GM18511 (cell line): Measurements from ENCODE around the gene AOX1.
"Not testable (repeated sequence)": the region's sequence is repeated elsewhere in the genome, so short reads cannot be mapped to it uniquely, and the experiment has no call there.

Experiments used
- ATAC-seq: cut with Tn5 transposase; IDR thresholded peaks from one replicate; pipeline ENCODE4 v1.9.1; 2021; ENCODE audit warnings: mild to moderate bottlenecking, moderate library complexity; ENCODE audit not compliant: unreplicated experiment

The AOX1 gene

DNA sequence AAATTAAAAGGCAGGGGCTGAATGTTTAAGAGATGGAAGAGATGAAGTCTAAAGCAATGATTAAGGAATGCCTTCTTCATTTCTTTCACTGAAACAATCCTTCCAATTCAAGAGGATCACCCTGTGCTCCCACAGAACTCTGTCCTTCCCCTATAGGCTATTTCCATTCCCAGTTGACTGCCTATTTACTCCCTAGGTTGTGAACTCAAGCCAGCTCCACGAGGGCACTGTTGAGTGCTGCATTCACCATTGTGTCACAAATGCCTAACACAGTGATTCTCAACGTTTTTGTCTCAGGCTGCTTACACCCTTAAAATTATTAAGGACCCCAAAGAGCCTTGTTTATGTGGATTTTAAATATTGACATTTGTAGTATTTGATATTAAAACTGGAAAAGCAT is 112.4 kb downstream of the AOX1 start:
- no peak for ATAC-seq

DNA sequence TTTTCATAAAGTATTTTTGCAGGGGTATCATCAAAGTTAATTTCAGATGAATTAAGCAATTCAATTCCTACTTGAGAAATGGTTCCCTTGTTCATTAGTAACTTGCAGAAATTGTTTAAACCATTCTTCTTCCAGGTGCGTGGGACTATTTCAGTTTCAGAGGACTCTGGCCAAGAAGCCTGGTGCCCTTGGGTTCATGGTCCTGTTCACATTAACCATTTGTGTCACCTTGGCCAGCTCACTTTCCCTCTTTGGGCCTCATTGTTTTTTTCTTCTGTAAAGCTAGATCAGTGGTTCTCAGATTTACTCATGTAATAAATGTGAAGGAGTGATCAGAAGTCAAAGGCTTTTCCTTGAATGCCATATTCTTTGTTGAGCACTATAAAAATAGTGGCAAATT is 113.5 kb downstream of the AOX1 start:
- ATAC-seq = no peak

DNA sequence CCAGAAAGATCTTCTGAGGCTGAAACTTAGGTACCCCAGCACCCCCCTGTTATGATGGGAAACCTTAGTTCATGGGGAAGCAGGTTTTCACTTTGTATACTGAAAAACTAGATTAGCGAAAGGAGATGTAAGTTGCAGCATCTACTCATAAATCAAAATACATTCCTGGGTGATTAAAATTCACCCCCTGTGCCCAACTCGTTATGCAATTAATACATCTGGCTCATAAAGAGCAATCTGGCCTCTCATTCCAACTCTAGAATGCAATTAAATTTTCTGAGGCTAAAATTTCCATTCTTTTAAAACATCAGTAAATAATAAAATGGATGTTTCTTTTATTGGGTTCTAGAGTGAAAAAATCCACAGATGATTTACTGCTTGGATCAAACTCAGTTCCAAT is 115.0 kb downstream of the AOX1 start:
- ATAC-seq = no peak

DNA sequence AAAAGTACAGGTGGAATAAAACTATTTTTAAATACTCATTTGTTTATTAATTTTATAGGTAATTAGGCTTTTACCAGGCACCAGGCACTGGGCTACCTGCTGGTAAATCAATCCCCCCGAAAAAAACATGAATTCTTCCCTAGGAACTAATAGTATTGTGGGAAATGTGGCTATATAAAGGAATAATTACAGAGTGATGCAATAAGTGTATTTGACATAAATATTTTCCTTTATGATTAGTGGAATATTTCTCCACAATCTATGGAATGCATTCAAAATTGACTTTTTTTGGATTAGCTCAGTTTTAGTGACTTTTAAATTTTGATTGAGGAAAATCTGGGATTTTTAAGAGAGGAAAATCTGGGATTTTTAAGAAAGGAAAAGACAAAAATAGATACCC is 116.2 kb downstream of the AOX1 start:
- ATAC-seq = no peak

DNA sequence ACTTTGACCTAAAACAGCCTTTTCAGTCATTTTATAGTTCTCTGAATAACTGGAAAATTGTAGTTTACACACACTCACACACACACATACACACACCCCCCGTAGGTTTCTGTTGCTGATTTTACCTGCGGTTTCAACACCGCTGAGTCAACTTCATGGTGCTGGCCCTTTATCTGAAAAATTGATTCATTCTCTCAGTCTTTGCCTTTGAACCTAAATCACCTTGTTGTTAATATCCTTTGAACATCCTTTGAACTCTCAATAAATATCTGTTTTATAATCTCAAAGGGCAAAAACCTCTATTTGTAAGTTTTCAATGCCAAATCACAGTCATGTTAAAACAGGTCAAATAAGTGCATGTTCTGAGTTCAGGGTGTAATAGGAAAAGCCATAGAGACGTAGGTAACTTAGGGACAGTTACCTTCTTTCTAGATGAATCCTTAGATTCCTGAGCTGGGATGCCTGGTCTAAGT is 116.9 kb downstream of the AOX1 start:
- no peak for ATAC-seq

DNA sequence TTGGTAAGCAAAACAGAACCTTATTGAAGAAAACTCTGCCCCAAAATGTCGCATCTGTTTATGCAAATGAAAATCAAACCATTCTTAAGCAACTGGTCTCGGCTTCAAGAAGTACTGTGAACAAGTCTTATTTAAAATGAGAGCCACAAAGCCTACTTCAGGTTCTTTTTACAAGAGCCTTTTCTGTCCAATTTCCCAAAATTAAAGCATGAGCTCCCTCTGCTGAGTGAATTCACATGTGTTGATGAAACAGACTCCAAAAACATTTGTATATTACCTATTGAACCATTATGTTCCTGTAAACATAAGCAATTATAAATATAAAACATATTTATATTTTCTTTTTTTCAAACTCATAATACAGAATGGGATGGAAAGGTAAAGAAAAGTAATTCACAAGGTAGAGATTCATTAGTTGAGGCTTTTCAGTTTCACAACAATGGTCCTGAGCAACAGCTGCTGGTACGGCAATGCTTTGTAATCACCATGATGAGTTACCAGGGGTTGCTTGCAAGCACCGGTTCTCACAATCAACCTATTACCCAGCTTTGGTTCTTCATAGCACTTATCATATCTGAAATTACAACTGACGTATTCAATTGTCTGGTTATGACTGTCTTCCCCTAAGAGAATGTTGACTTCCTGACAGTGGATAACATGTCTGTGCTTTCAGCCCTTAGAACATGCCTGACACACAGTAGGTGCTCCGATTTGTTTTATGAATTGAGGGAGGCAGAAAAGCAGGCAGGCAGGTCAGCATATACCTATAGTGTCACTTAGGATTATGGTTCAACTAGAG is 117.5 kb downstream of the AOX1 start:
- no peak for ATAC-seq

DNA sequence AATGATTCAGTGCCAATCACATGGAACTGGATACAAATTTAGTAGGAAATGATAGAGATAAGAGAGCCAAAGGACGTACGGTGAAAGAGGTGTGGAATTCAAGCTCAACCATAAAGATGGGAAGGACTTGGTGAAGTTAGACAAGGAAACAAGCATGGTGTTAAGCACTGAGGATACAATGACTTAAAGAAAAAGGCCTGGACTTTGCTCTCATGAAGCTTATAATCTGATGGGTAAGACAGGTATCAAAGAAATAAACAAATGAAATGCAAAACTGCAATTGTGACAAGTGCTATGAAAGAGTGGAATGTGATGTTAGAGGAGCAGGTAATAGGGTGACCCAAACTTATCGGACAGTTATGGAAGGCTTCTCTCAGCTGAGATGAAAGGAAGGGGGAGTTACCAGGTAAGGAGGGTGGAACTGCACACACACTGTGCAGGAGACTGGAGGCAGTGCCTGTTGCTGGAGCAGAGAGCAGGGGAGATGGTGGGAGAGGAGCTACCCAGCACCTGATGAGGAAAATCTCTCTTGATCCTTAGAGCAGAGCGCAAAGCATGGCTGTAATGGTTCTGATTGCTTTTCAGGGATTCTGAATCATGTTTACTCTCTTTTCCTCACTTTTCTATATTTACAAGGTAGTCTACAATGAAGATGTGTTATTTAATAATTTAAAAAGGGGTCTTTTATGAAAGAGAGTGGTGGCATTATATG is 118.3 kb downstream of the AOX1 start:
- no peak for ATAC-seq

DNA sequence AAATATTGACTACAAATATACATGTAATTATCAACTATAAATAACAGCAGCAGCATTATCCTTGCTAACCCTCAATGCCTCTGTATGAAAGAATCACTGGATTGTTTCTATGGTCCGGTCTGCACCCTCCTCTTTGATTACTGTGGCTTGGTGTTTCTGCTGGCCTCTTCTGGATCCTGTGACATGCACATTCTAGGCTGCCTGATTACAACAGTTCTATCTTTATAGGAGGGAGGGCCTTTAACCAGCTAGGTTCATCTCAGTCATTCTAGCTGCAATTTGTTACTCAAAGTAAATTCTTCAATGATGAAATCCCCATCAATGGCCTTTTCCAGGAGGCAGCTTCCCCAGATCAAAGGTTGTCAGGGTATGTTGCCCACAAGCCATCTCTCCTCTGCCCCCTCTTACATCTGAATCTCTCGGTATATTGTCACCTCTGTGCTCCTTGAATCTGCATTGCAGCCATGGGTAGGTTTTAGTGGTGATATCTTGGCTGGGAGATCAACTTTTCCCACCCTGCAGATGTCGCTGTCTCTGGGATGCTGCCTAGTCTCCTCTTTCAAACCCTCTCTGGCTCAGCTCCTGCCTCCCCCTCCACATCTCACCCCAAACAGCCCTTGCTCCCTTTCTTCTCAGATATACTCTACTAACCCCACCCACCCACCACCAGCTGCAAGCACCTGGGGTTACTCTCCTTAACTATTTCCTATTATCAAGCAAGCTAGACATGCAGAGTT is 119.7 kb downstream of the AOX1 start:
- no peak for ATAC-seq

DNA sequence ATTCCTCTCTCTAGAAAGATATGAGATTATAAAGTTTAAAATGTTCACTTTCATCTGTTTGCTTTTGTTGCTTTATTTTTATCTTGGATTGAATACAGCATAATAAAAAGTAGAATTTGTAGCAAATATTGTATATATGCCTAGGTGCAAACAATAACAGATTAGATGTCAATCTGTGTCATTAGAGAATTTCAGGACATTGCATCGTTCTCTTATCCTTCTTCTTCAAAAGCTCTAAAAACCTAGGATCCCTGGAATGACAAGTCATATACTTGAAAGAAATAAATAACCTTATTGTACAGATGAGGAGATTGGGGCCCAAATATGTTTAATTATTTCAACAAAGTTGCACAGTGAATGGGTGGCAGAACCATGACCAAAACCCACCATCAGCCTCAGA is 123.1 kb downstream of the AOX1 start:
- ATAC-seq = no peak

DNA sequence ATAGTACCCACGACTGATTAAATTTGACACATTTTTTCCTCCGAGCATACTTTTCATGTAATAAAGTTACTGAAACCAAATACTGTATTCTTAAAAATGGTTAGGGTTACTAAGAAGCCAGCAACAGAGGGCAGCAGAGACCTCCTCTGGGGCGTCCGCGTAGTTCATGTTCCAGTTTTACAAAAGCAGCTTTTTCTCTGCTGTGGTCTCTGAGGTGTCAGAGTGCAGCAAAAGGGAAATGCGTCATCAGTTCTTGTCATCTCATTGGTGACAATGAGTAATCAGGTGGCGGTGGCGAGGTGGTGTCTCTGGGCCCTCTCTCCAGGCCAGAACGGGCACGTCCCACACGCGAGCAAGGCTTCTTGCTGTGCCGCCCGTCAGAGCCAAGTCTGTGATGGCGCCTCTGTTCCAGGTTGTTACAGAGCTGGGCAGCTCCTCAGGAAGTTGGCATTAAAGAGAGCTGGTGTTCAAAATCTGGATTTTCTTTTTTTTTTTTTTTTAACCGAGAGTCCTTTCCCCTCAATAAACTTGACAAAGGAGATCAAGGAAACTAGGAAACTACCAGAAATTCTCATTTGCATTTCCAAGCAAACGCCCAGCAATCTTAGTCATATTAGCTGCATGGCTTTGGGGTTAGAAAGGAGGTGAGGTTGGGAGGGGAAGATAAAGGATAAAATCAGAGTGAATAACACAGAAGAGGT is 127.3 kb downstream of the AOX1 start:
- ATAC-seq = peak; percentile 100

DNA sequence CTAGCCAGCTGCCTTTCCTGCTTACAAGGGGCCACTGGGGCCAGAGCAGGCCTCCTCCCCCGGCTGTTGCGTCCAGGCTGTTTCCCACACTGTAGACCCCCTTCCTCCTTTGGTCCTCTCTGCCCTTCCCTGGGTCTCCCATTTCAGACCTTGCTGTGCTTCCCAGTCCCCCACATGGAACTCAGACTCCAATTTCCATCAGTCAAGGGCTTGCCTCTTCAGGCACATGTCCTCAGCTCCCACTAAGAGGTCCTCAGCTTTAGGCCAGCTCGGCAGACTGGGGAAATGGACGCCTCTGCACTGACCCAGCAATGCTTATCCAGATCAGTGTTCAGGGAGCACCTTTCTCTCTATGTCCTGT is 127.9 kb downstream of the AOX1 start:
- ATAC-seq = no peak

DNA sequence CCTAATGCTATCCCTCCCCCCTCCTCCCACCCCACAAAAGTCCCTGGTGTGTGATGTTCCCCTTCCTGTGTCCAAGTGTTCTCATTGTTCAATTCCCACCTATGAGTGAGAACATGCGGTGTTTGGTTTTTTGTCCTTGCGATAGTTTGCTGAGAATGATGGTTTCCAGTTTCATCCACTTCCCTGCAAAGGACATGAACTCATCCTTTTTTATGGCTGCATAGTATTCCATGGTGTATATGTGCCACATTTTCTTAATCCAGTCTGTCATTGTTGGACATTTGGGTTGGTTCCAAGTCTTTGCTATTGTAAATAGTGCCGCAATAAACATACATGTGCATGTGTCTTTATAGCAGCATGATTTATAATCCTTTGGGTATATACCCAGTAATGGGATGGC is 129.2 kb downstream of the AOX1 start:
- not testable (repeated sequence) for ATAC-seq

DNA sequence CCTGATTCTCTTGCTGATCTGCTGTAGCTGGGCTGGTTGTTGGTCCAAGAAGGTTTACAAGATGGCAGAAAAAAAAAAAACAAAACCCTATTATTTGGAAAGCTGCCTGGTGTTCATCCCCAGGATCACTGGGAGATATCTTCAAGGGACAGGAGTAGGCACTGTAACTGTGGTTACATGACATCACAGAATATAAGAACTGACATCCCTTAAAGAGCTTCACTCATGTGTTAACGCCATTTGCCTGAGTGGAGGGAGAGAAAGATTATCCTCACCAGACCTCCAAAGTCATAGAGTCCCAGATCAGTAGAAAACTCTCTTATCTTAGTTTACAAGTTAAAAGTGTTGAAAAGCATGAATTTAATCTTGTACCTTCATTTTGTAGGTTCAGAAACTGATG is 130.6 kb downstream of the AOX1 start:
- no peak for ATAC-seq
